Panc1 (cell line): ENCODE data around the gene GMDS. TPM values are rescaled to one million over a fixed set of nuclear protein-coding genes. Genes with fewer than 3 reads are reported as not detected.

ENCODE experiments used
- ATAC-seq: fragments of 200-7000 bp; cut with Tn5 transposase; 2 replicates; pipeline ENCODE4 v1.9.1; 2020; ENCODE audit warnings: mild to moderate bottlenecking, moderate library complexity
- BruUV-seq: library from RNA; stranded (reverse); fragments of 400-500 nt; replicated peaks from 2 replicates; lab custom pipeline; 2021; lab: Mats Ljungman, UMichigan
- CTCF ChIA-PET: fragments of 300-600 bp; sonication (Branson Sonifier 250); formaldehyde crosslinking; loops from one replicate; lab custom pipeline; 2022; ENCODE audit warnings: antibody characterized with exemption; lab: Charles Lee
- POLR2A ChIA-PET: fragments of 300-600 bp; sonication (Branson Sonifier 250); formaldehyde crosslinking; loops from one replicate; lab custom pipeline; 2022; ENCODE audit warnings: antibody characterized with exemption; lab: Charles Lee
- DNase-seq: peaks from one replicate; pipeline ENCODE4 v3.0.0-alpha.2; 2010; ENCODE audit warnings: low read depth, low spot score
- H3K27ac ChIP-seq: 2 replicates; pipeline ENCODE4 v1.5.1; 2011; ENCODE audit warnings: mild to moderate bottlenecking, low read length, inconsistent platforms
- H3K27me3 ChIP-seq: fragments of 200-500 bp; sonication (Bioruptor generic); 2 replicates; pipeline ENCODE4 v1.6.0; 2014; ENCODE audit warnings: low read length, inconsistent platforms; ENCODE audit not compliant: control insufficient read depth, insufficient read depth
- H3K36me3 ChIP-seq: fragments of 200-500 bp; sonication (Bioruptor generic); 2 replicates; pipeline ENCODE4 v1.5.1; 2014; ENCODE audit warnings: inconsistent platforms, mild to moderate bottlenecking, low read length, moderate library complexity; ENCODE audit not compliant: control insufficient read depth, insufficient read depth
- H3K4me1 ChIP-seq: 2 replicates; pipeline ENCODE4 v1.5.1; 2011; ENCODE audit warnings: inconsistent platforms, mild to moderate bottlenecking, low read length, moderate library complexity; ENCODE audit not compliant: control insufficient read depth, insufficient read depth
- H3K4me3 ChIP-seq, 2 experiments: 2 replicates each; pipeline ENCODE4 v1.5.1; 2011 to 2012; ENCODE audit warnings: low read depth in 2 of 2, low read length in 2 of 2, mild to moderate bottlenecking in 2 of 2, inconsistent platforms in 1 of 2, moderate library complexity in 1 of 2
- H3K9me3 ChIP-seq: fragments of 200-500 bp; sonication (Bioruptor generic); 2 replicates; pipeline ENCODE4 v1.5.1; 2014; ENCODE audit warnings: low read depth, mild to moderate bottlenecking, inconsistent platforms, low read length, moderate library complexity; ENCODE audit not compliant: control insufficient read depth, insufficient read depth
- CTCF ChIP-seq: fragments of 450-650 bp; IDR thresholded peaks from 2 replicates; pipeline ENCODE4 v1.5.1; 2017; ENCODE audit warnings: mild to moderate bottlenecking
- POLR2AphosphoS5 ChIP-seq: IDR thresholded peaks from 2 replicates; pipeline ENCODE4 v1.6.1; 2012; ENCODE audit warnings: mild to moderate bottlenecking, low read depth, low read length, moderate library complexity
- REST ChIP-seq, 2 experiments: IDR thresholded peaks; 2 replicates each; pipeline ENCODE4 v1.6.1; 2011 to 2012; ENCODE audit warnings: low read depth in 2 of 2, control low read depth in 1 of 2, low read length in 1 of 2, mild to moderate bottlenecking in 1 of 2, moderate library complexity in 1 of 2; ENCODE audit not compliant: insufficient read depth in 1 of 2
- SIN3A ChIP-seq: IDR thresholded peaks from 2 replicates; pipeline ENCODE4 v1.6.1; 2012; ENCODE audit warnings: low read depth, mild to moderate bottlenecking, low read length, moderate library complexity, borderline replicate concordance; ENCODE audit not compliant: insufficient read depth
- TCF7L2 ChIP-seq: IDR thresholded peaks from 2 replicates; pipeline ENCODE4 v1.6.1; 2011; ENCODE audit warnings: mild to moderate bottlenecking, low read depth, low read length, inconsistent platforms
- in situ Hi-C: cut with HindIII; loops from 2 replicates; pipeline ENCODE4 v1.10.0; 2016; ENCODE audit warnings: low sequenced_read_pairs, low pct_unique_long_range_greater_than_20kb
- intact Hi-C: fragments of 100-400 bp; cut with micrococcal nuclease; formaldehyde crosslinking; loops from one replicate; pipeline ENCODE4 v1.10.0; 2022; ENCODE audit not compliant: unreplicated experiment
- total RNA-seq: library from RNA; stranded (reverse); gene quantifications from one replicate; pipeline ENCODE4 v1.2.1, GENCODE V29; 2021; ENCODE audit not compliant: unreplicated experiment

Gene GMDS
- total RNA-seq, 1 experiment from 2014 or later = 9.8 TPM

GRCh38 chr6:1832844-1833787, 412.3 kb downstream of the GMDS start:
- no peak overlapping the region for H3K4me3 ChIP-seq
- H3K4me1 ChIP-seq = no peaks in the 10 kb centered on the region
- POLR2A ChIA-PET = interaction anchor here (0.7 kb wide), 1 partner anchor 39 kb away, joined by 8 read pairs; no protein-coding TSS in a partner anchor
- H3K36me3 ChIP-seq = no peaks in the 10 kb centered on the region
- no peak for DNase-seq
- 0 out of 2 replicates have a peak, but pooled peaks cover under 1% of the 10 kb centered on the region for H3K9me3 ChIP-seq
- no peak for ATAC-seq
- intact Hi-C loops = no loop called here
- CTCF ChIA-PET = no interaction called here
- BruUV-seq = no TSS peak
- no peak overlapping the region for H3K27ac ChIP-seq
- in situ Hi-C loops = no loop called here
- H3K27me3 ChIP-seq = no peaks in the 10 kb centered on the region
- TF ChIP-seq REST (IDR thresholded peaks at IDR 0.05; ENCODE audit: insufficient read depth in 1 of 2, low read depth in 2 of 2, low read length in 1 of 2) = no peak
- no peak for TF ChIP-seq POLR2AphosphoS5
- TF ChIP-seq SIN3A = no peak
- TF ChIP-seq TCF7L2 = no peak
- no peak for TF ChIP-seq CTCF

- Histone ChIP-seq H3K27me3 (no peaks in the 10 kb centered on the region), H3K36me3 (no peaks in the 10 kb centered on the region), H3K9me3 (peaks cover 3% of the 10 kb centered on the region; the same call in 1 of the 2 replicates), H3K4me1 (no peaks in the 10 kb centered on the region), H3K4me3 (no peak overlapping the region), H3K27ac (no peak overlapping the region)
- no peak for DNase-seq
- POLR2A ChIA-PET = interaction anchor here (0.7 kb wide), 1 partner anchor 40 kb away, joined by 8 read pairs; no protein-coding TSS in a partner anchor
- intact Hi-C loops (no loop called here), in situ Hi-C loops (no loop called here)
- no peak for ATAC-seq
- BruUV-seq = no TSS peak
- CTCF ChIA-PET = no interaction called here
- no peak for TF ChIP-seq SIN3A
- no peak for TF ChIP-seq TCF7L2
- TF ChIP-seq REST (IDR thresholded peaks at IDR 0.05; ENCODE audit: insufficient read depth in 1 of 2, low read depth in 2 of 2, low read length in 1 of 2) = no peak
- no peak for TF ChIP-seq POLR2AphosphoS5
- no peak for TF ChIP-seq CTCF
Measured at GRCh38 chr6:1832358-1832757, 413.0 kb downstream of the GMDS start.
